ENCODE results near the gene GPR89A. TPM values are rescaled to one million over a fixed set of nuclear protein-coding genes. Genes with fewer than 3 reads are reported as not detected.
"Not testable (repeated sequence)": the region's sequence is repeated elsewhere in the genome, so short reads cannot be mapped to it uniquely, and the experiment has no call there.

The GPR89A gene
- polyA plus RNA-seq, 1 donor (not counting 4 experiments of a cell fraction or from before 2014, with no cell fraction given), result 22.8 TPM

DNA sequence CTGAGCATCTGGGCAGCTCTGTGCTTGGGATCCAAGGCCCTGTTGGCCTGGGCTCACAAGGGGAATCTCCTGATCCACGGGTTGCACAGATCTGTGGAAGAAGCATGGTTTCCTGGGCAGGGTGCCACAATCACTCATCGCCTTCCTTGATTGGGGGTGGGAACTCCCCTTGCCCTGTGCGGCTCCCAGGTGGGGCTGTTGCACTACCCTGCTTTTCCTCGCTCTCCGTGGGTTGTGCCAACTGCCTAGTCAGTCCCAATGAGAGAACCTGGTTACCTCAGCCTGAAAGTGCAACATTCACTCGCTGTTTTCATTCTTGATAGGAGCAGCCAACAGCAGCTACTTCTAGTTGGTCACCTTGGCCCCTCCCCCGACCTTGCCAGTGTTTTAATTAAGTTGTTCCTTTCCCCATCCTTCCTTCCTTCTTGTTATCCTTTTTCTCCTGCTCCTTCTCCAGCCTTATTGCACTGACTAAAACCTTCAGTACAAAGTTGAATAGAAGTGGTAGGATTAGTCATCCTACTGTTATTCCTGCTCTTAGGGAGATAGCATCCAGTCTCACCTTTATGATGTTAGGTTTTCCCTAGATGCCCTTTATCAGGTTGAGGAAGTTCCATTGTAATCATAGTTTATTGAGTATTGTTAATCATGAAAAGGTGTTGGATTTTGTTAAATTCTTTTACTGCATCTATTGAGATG lies 48.6 kb downstream of the GPR89A start:
- H3K27me3 ChIP-seq (ENCODE audit: control insufficient read depth, extremely low read depth, insufficient read depth, low read length); H3K4me2 ChIP-seq (ENCODE audit: control insufficient read depth, extremely low read depth, insufficient read depth, low read depth, low read length); dilution Hi-C loops (cut with MboI; ENCODE audit: extremely low pct_ligation_motif_present, low sequenced_read_pairs); H2AFZ ChIP-seq (ENCODE audit: control insufficient read depth, low read length); H3K36me3 ChIP-seq (ENCODE audit: control insufficient read depth in 2 of 2, extremely low read depth in 1 of 2, insufficient read depth in 2 of 2, low read length in 2 of 2); H3K9ac ChIP-seq (ENCODE audit: control insufficient read depth, extremely low read depth, insufficient read depth, low read length); H3K79me2 ChIP-seq (ENCODE audit: control insufficient read depth, insufficient read depth, low read length); H4K20me1 ChIP-seq (ENCODE audit: control insufficient read depth, extremely low read depth, insufficient read depth, low read length); H3K9me1 ChIP-seq (ENCODE audit: control insufficient read depth, extremely low read depth, insufficient read depth, low read length); H3K27ac ChIP-seq (ENCODE audit: control insufficient read depth, insufficient read depth, low read length); FAIRE-seq; DNase-seq (ENCODE audit: low read depth, low spot score); H3K4me1 ChIP-seq (ENCODE audit: control insufficient read depth, extremely low read depth, insufficient read depth, low read length); H3K4me3 ChIP-seq (ENCODE audit: control insufficient read depth in 2 of 3, extremely low read depth in 1 of 3, insufficient read depth in 2 of 3, low read depth in 1 of 3, low read length in 3 of 3); H3K9me3 ChIP-seq (ENCODE audit: control insufficient read depth, low read depth, low read length): not testable (repeated sequence)

DNA sequence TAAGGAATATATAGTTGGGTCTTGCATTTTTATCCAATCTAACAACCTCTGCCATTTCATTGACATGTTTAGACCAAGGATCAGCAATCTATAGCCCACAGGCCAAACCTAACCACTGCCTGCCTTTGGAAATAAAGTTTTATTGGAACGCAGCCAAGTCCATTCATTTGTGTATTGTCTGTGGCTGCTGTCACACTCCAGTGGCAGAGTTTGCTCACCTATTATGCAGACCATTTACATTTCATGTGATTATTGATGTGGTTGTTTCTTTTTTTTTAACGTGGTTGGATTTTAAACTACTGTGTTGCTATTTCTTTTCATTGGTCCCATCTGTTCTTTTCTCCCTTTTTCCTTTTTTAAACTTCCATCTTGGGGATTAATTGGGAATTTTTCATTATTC lies 54.7 kb downstream of the GPR89A start:
- H3K27me3 ChIP-seq (ENCODE audit: control insufficient read depth, extremely low read depth, insufficient read depth, low read length); H3K4me1 ChIP-seq (ENCODE audit: control insufficient read depth, extremely low read depth, insufficient read depth, low read length); FAIRE-seq; H3K4me3 ChIP-seq (ENCODE audit: control insufficient read depth in 2 of 3, extremely low read depth in 1 of 3, insufficient read depth in 2 of 3, low read depth in 1 of 3, low read length in 3 of 3); H4K20me1 ChIP-seq (ENCODE audit: control insufficient read depth, extremely low read depth, insufficient read depth, low read length); H3K4me2 ChIP-seq (ENCODE audit: control insufficient read depth, extremely low read depth, insufficient read depth, low read depth, low read length); DNase-seq (ENCODE audit: low read depth, low spot score); H3K9me3 ChIP-seq (ENCODE audit: control insufficient read depth, low read depth, low read length); H2AFZ ChIP-seq (ENCODE audit: control insufficient read depth, low read length); H3K9me1 ChIP-seq (ENCODE audit: control insufficient read depth, extremely low read depth, insufficient read depth, low read length); H3K9ac ChIP-seq (ENCODE audit: control insufficient read depth, extremely low read depth, insufficient read depth, low read length); H3K27ac ChIP-seq (ENCODE audit: control insufficient read depth, insufficient read depth, low read length); dilution Hi-C loops (cut with MboI; ENCODE audit: extremely low pct_ligation_motif_present, low sequenced_read_pairs); H3K36me3 ChIP-seq (ENCODE audit: control insufficient read depth in 2 of 2, extremely low read depth in 1 of 2, insufficient read depth in 2 of 2, low read length in 2 of 2); H3K79me2 ChIP-seq (ENCODE audit: control insufficient read depth, insufficient read depth, low read length): not testable (repeated sequence)

DNA sequence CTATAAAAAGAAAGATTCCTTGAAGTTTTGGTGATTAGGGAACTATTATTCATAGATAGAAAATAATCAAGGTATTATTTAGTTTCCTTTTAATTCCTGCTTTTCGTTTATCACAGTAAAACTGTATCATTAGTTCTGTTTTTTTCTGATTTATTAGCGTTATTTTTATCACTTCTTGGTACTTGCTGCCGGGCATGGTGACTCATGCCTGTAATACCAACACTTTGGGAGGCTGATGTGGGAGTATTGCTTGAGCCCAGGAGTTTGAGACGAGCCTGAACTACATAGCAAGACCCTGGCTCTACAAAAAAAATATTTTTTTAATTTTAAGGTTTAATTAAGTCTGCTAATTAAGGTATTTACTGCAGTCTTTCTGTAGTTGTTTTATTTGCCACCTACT lies 57.2 kb downstream of the GPR89A start:
- H3K4me2 ChIP-seq (ENCODE audit: control insufficient read depth, extremely low read depth, insufficient read depth, low read depth, low read length); H3K36me3 ChIP-seq (ENCODE audit: control insufficient read depth in 2 of 2, extremely low read depth in 1 of 2, insufficient read depth in 2 of 2, low read length in 2 of 2); H3K27me3 ChIP-seq (ENCODE audit: control insufficient read depth, extremely low read depth, insufficient read depth, low read length); H4K20me1 ChIP-seq (ENCODE audit: control insufficient read depth, extremely low read depth, insufficient read depth, low read length); H3K9me3 ChIP-seq (ENCODE audit: control insufficient read depth, low read depth, low read length); H2AFZ ChIP-seq (ENCODE audit: control insufficient read depth, low read length); H3K9me1 ChIP-seq (ENCODE audit: control insufficient read depth, extremely low read depth, insufficient read depth, low read length); H3K4me3 ChIP-seq (ENCODE audit: control insufficient read depth in 2 of 3, extremely low read depth in 1 of 3, insufficient read depth in 2 of 3, low read depth in 1 of 3, low read length in 3 of 3); H3K79me2 ChIP-seq (ENCODE audit: control insufficient read depth, insufficient read depth, low read length); H3K9ac ChIP-seq (ENCODE audit: control insufficient read depth, extremely low read depth, insufficient read depth, low read length); dilution Hi-C loops (cut with MboI; ENCODE audit: extremely low pct_ligation_motif_present, low sequenced_read_pairs); DNase-seq (ENCODE audit: low read depth, low spot score); H3K27ac ChIP-seq (ENCODE audit: control insufficient read depth, insufficient read depth, low read length); FAIRE-seq; H3K4me1 ChIP-seq (ENCODE audit: control insufficient read depth, extremely low read depth, insufficient read depth, low read length): not testable (repeated sequence)

DNA sequence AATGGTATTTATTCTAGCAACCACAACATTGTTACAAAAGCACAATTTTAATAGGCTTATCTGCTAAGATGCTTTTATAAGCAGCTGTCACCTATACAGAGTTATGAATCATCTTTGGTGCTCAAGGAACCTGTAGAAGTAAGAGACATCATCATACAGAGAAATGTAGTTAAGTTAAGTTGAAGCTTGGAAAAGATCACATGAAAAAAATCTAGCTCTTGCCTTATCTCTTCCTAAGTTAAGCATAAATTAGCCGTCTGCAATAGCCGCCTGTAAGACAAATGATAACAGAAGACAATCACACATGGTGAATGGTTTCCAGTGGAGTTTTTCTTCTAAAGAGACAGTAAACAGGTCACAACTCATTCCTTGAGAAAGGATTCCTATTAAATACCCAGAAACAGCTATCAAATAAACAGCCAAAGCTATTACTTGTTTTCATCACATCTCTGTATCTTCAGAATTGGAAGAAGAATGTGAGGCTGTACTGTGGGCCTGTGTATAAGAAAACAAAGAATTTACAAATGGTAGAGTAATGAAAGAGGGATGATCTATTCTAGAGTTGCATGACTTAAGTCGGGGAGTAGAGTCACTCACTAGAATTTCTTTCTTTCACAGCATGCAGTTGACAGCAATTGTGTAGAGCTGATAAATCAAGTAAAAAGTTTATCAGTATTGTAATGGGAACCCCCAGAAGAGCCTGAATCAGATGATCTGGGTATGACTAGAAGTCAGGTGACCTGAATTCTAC lies 63.4 kb downstream of the GPR89A start:
- H3K9me3 ChIP-seq (ENCODE audit: control insufficient read depth, low read depth, low read length); DNase-seq (ENCODE audit: low read depth, low spot score); H3K36me3 ChIP-seq (ENCODE audit: control insufficient read depth in 2 of 2, extremely low read depth in 1 of 2, insufficient read depth in 2 of 2, low read length in 2 of 2); FAIRE-seq; H3K27me3 ChIP-seq (ENCODE audit: control insufficient read depth, extremely low read depth, insufficient read depth, low read length); H3K4me1 ChIP-seq (ENCODE audit: control insufficient read depth, extremely low read depth, insufficient read depth, low read length); H3K9ac ChIP-seq (ENCODE audit: control insufficient read depth, extremely low read depth, insufficient read depth, low read length); H2AFZ ChIP-seq (ENCODE audit: control insufficient read depth, low read length); H3K9me1 ChIP-seq (ENCODE audit: control insufficient read depth, extremely low read depth, insufficient read depth, low read length); H3K79me2 ChIP-seq (ENCODE audit: control insufficient read depth, insufficient read depth, low read length); H3K4me3 ChIP-seq (ENCODE audit: control insufficient read depth in 2 of 3, extremely low read depth in 1 of 3, insufficient read depth in 2 of 3, low read depth in 1 of 3, low read length in 3 of 3); H4K20me1 ChIP-seq (ENCODE audit: control insufficient read depth, extremely low read depth, insufficient read depth, low read length); H3K4me2 ChIP-seq (ENCODE audit: control insufficient read depth, extremely low read depth, insufficient read depth, low read depth, low read length); H3K27ac ChIP-seq (ENCODE audit: control insufficient read depth, insufficient read depth, low read length); dilution Hi-C loops (cut with MboI; ENCODE audit: extremely low pct_ligation_motif_present, low sequenced_read_pairs): not testable (repeated sequence)

DNA sequence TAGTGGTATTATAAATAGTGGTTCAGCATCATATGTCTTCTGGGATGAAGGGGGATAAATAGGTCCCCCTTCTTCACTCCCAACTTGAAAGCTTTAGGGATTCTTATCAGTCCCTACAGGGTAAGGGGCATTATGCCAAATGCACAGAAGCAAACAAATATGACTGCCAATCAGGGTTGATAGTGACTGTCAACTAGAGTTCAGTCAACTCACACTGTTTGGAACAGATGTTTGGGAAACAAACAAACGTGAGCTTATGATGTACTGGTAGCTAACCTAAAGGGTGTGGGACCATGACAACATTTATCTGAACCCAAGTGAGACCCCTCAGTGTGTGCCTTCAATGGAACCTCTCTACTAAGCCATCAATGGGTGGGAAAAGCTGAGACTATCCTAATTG lies 65.4 kb downstream of the GPR89A start:
- dilution Hi-C loops (cut with MboI; ENCODE audit: extremely low pct_ligation_motif_present, low sequenced_read_pairs); H3K9ac ChIP-seq (ENCODE audit: control insufficient read depth, extremely low read depth, insufficient read depth, low read length); FAIRE-seq: not testable (repeated sequence)

More for the DNA sequence above, 65.4 kb downstream of the GPR89A start:
- not testable (repeated sequence) for H4K20me1 ChIP-seq (ENCODE audit: control insufficient read depth, extremely low read depth, insufficient read depth, low read length); H3K4me1 ChIP-seq (ENCODE audit: control insufficient read depth, extremely low read depth, insufficient read depth, low read length); H2AFZ ChIP-seq (ENCODE audit: control insufficient read depth, low read length); DNase-seq (ENCODE audit: low read depth, low spot score); H3K27me3 ChIP-seq (ENCODE audit: control insufficient read depth, extremely low read depth, insufficient read depth, low read length); H3K4me3 ChIP-seq (ENCODE audit: control insufficient read depth in 2 of 3, extremely low read depth in 1 of 3, insufficient read depth in 2 of 3, low read depth in 1 of 3, low read length in 3 of 3); H3K4me2 ChIP-seq (ENCODE audit: control insufficient read depth, extremely low read depth, insufficient read depth, low read depth, low read length); H3K9me3 ChIP-seq (ENCODE audit: control insufficient read depth, low read depth, low read length); H3K27ac ChIP-seq (ENCODE audit: control insufficient read depth, insufficient read depth, low read length); H3K36me3 ChIP-seq (ENCODE audit: control insufficient read depth in 2 of 2, extremely low read depth in 1 of 2, insufficient read depth in 2 of 2, low read length in 2 of 2); H3K9me1 ChIP-seq (ENCODE audit: control insufficient read depth, extremely low read depth, insufficient read depth, low read length); H3K79me2 ChIP-seq (ENCODE audit: control insufficient read depth, insufficient read depth, low read length)

All from keratinocyte (primary cell).